Heart left ventricle (tissue), 13 donors: ENCODE results near the gene SLC13A3.

Experiments
- CTCF ChIP-seq, 12 donors: fragments of 200-600 bp; sonication (generic) in 4 of 12; IDR thresholded peaks; one replicate each; pipeline versions ENCODE4 v1.5.0 to v1.8.0; 2018 to 2022; ENCODE audit warnings: antibody characterized with exemption in 12 of 12, mild to moderate bottlenecking in 5 of 12
- POLR2A ChIP-seq, 2 donors: fragments of 450-650 bp; IDR thresholded peaks; one replicate each; pipeline ENCODE4 v1.6.1; 2017; ENCODE audit warnings: antibody characterized with exemption in 2 of 2, mild to moderate bottlenecking in 2 of 2, moderate library complexity in 2 of 2
- donor health status: ischemic (EF 13 %, LVEDD 7.1; RV severe dilation, severe dysfunction).
- donor health status: DM: no; HTN: yes; CAD: no.
- donor health status: DM: no; HTN: no; CAD: no.
- donor health status: ischemic (EF 25% LVEDD 6.9; RV normal size, moderate dysfunction).
- donor health status: ischemic (EF 25% LVEDD 5.7; RV mildly dilated, moderate dysfunction).
- donor health status: ischemic (EF 35%, LVEDD 5.7; RV mildly dilated, moderate dysfunction).
- donor health status: nonischemic (EF 11% LVEDD 7.7; RV severe dilation, severe dysfunction).
- donor health status: DM: yes; HTN: yes; CAD: no.
- donor health status: PGD.
- donor health status: ischemic (EF 29% LVEDD 5.4; RV normal size, mild dysfunction).
- donor health status: nonischemic (EF 23%, LVEDD 6.1; RV moderate dilation, normal function).

- TF ChIP-seq CTCF (IDR thresholded peaks at IDR 0.05): no peak
- TF ChIP-seq POLR2A (IDR thresholded peaks at IDR 0.05): no peak
These were observed 31.8 kb downstream of the SLC13A3 start for GRCh38 chr20:46619445-46619844.
